Natural killer cell treated with Interleukin-12 subunit alpha and Interleukin-12 subunit beta and Interleukin-15 and Interleukin-18, amount 100 ng/mL, for 72 hours (primary cell): ENCODE data around the gene CASP6. TPM values are rescaled to one million over a fixed set of nuclear protein-coding genes. Genes with fewer than 3 reads are reported as not detected.

ENCODE experiments used
- ATAC-seq, 2 donors: fragments of 150-1000 bp; cut with Tn5 transposase in 1 of 2; sonication (Bioruptor Pico), chemical (Tn5 transposase) in 1 of 2; 2 replicates each; pipeline ENCODE4 v1.10.0; 2021
- DNase-seq: peaks from one replicate; pipeline ENCODE4 v3.0.0; 2022; ENCODE audit warnings: low spot score
- H3K27ac Mint-ChIP-seq, 2 donors: 1 replicate in 1 of 2; 2 replicates in 1 of 2; pipeline ENCODE4 v1.8.0; 2022; ENCODE audit warnings: mixed read lengths in 2 of 2, mild to moderate bottlenecking in 1 of 2, moderate library complexity in 1 of 2
- H3K27me3 Mint-ChIP-seq, 2 donors: 1 replicate in 1 of 2; 2 replicates in 1 of 2; pipeline ENCODE4 v1.8.0; 2022; ENCODE audit warnings: mixed read lengths in 2 of 2
- H3K36me3 Mint-ChIP-seq: one replicate; pipeline ENCODE4 v1.8.0; 2022; ENCODE audit warnings: mixed read lengths
- H3K4me1 Mint-ChIP-seq, 2 donors: 1 replicate in 1 of 2; 2 replicates in 1 of 2; pipeline ENCODE4 v1.8.0; 2022; ENCODE audit warnings: low read depth in 2 of 2, mixed read lengths in 2 of 2, mild to moderate bottlenecking in 1 of 2
- H3K4me3 Mint-ChIP-seq: one replicate; pipeline ENCODE4 v1.8.0; 2022; ENCODE audit warnings: mixed read lengths
- H3K9me3 Mint-ChIP-seq: 2 replicates; pipeline ENCODE4 v1.8.0; 2022; ENCODE audit warnings: mixed read lengths
- total RNA-seq, 2 donors: library from RNA; stranded (reverse); gene quantifications; one replicate each; pipeline ENCODE4 v1.2.3, GENCODE V29; 2022

Gene CASP6
- 1 to 10 TPM; 5.3 to 7.4 TPM for total RNA-seq

DNA sequence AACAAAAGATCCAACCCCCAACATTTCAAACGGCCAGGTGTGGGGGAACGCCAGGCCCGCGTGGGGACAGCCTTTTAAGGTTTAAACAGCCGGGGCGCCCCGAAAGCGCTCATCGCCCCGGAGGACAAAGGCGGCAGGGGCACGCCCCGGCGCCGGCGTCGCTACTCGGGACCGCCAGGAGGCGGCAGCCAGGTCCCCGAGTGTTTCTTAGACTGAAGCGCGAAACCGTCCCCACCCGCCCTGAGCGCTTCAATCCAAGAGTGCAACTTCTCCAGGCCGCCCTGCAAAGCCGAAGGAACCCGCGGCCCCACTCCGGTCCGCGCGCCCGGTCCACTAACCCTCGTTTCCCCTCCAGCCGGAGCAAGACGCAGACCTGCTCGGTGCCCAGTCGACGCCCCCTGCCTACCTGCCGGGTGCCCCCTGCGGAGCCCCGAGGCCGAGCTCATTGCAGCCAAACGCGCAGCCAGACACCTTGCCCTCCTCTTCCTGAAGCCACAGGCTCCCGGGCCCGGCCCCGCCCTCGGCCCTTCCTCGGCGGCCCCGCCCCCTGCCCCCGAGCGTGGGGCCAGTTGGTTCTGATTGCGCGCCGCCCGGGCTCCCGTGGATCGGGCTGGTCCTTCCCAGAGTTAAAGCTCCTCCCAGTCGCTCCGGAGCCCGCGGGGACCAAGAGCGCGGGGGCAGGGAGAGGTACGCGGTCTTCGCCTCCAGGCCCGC, at the start of gene CASP6:
Gene CASP6, minus strand, starts transcription at position 496 of the 714 bp plus-strand sequence. Its CDS starts 50 bp downstream, at position 446.
- H3K4me1 Mint-ChIP-seq, result peaks cover 22 to 28% of the 10 kb centered on the region in 2 donors
- H3K4me3 Mint-ChIP-seq, result peak within 1 kb of the TSS; percentile 96
- H3K27ac Mint-ChIP-seq, result peak within 1 kb of the TSS; percentile 79 to 85
- ATAC-seq (peak; percentile 87 to 88), DNase-seq (peak; percentile 70)
- H3K27me3 Mint-ChIP-seq, result no peaks in the 10 kb centered on the region
- no peaks in the 10 kb centered on the region for H3K36me3 Mint-ChIP-seq
- no peaks in the 10 kb centered on the region for H3K9me3 Mint-ChIP-seq

DNA sequence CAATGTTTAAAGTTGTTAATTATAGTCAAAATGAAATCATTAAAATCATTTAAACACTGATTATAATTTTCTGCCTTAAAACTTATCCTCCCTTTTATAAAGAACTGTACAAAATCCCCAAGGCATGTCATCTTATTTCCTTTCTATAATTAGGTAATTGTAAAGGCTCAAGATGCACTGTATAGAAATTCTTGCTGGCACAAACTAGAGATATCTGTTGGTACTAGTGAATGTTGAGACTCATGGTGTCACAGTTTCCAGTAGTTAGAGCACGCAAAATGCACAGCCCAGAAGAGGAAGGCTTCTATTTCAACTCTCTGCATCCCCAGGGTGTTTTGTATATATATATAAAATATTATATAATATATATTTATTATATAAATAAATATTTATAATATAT, 49.3 kb upstream of the CASP6 start:
- Mint-ChIP-seq H3K9me3 (no peaks in the 10 kb centered on the region), H3K27me3 (peaks cover 12 to 13% of the 10 kb centered on the region in 2 donors), H3K27ac (no peak overlapping the region), H3K4me1 (no peaks in the 10 kb centered on the region), H3K36me3 (no peaks in the 10 kb centered on the region), H3K4me3 (no peak overlapping the region)
- DNase-seq (no peak), ATAC-seq (no peak)

DNA sequence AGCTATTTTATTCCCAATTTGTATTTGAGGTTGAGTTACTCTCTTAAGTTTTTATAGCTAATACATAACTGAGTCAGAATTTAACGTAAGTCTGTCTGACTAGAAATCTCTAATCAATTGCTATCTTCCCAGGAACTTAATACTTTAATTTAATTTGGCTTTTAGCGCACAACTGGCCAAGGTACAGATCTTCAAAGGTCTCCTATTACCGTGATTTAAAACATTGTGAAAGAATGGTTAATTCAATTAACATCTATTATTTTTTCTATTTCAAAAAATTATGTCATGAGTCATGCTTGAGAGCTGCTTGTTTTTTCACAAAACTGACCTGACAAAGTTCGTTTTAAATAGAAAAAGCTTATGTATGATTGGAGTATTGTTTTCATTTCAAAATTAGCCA, 48.6 kb upstream of the CASP6 start:
- H3K9me3 Mint-ChIP-seq, result no peaks in the 10 kb centered on the region
- peaks cover 12 to 13% of the 10 kb centered on the region in 2 donors for H3K27me3 Mint-ChIP-seq
- H3K4me1 Mint-ChIP-seq, result no peaks in the 10 kb centered on the region
- no peak overlapping the region for H3K4me3 Mint-ChIP-seq
- no peak for DNase-seq
- no peak overlapping the region for H3K27ac Mint-ChIP-seq
- ATAC-seq, result no peak
- no peaks in the 10 kb centered on the region for H3K36me3 Mint-ChIP-seq

DNA sequence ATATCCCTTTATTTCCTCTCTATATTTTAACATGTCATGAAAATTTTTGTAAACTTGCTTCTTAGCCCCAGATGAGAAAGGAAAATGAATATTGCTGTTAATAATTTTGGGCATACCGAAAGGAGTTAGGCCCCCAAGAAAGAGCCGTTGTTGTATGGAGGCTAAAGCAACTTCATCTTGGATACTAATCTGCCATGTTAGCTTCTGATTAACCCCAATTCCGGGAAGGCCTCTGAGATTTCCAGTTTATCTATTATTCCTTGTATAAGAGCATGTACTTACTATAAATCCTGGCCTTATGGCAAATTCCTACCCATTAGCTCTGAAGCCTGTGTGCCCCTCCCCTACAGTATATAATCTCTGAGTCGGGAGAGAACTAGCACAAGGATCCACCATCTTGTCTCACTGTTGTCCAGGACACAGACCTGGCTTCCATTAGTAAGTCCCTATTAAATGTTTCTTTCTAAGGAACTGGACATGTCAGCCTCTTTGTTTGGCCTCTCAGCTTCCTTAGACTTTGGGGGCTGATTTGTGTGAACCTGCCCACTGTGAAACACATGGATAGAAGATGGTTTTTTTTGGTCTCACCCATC, 47.5 kb upstream of the CASP6 start:
- Mint-ChIP-seq H3K36me3 (no peaks in the 10 kb centered on the region), H3K4me3 (no peak overlapping the region), H3K27me3 (peaks cover 2 to 10% of the 10 kb centered on the region in 2 donors), H3K27ac (no peak overlapping the region), H3K9me3 (no peaks in the 10 kb centered on the region), H3K4me1 (no peaks in the 10 kb centered on the region)
- DNase-seq, result no peak
- ATAC-seq, result no peak

DNA sequence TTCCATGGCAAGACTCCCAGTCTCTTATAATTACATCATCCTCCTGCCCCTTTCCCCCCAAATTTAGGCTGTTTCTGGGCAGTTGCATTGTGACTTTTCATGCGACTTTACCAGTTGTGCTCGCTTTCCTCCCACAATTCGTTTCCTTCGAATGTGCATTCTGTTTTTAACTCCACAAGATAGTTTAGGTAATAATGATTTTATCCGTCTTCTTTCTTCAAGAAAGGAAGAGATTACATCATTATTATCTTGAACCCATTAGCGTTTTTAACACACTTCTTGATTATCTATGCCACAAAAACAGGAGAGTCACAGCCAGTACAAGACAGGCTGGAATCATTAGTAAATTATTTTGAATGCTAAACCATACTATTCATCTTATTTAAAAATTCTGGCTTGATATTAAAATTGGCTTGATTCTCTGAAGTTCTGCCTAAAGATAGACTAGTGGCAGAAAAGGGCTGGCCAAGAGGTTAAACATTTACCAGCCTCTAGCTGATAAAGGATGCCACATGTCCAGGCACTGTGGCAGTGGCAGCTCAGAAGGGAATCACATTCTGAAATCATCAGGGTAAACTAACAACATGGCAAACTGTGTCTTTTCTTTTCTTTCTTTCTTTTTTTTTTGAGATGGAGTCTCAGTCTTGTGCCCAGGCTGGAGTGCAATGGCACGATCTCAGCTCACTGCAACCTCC, 46.3 kb upstream of the CASP6 start:
- Mint-ChIP-seq H3K9me3 (no peaks in the 10 kb centered on the region), H3K4me3 (no peak overlapping the region), H3K27me3 (peaks cover 0 to 7% of the 10 kb centered on the region in 2 donors), H3K4me1 (no peaks in the 10 kb centered on the region), H3K36me3 (no peaks in the 10 kb centered on the region), H3K27ac (no peak overlapping the region)
- no peak for DNase-seq
- no peak for ATAC-seq

DNA sequence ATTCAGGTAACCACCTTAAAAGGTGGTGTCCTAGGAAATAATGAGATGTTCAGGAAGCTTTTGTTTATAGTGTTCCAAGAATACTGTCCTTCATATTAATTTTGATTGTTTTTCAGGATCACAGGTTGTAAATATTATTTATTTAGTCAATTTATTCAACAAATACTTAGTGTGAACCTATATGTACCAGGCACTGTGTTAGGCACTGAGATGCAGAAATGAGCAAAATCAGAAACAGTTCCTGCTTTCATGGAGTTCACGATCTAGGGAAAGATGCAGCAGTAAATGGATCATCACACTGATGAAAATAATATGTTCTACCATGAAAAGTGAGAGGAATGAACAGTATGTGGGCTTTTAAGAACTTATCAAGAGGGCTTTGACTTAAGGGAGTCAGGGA, 44.9 kb upstream of the CASP6 start:
- no peaks in the 10 kb centered on the region for H3K4me1 Mint-ChIP-seq
- no peaks in the 10 kb centered on the region for H3K9me3 Mint-ChIP-seq
- H3K27ac Mint-ChIP-seq, result no peak overlapping the region
- no peaks in the 10 kb centered on the region for H3K36me3 Mint-ChIP-seq
- DNase-seq, result no peak
- H3K27me3 Mint-ChIP-seq, result peaks cover 0 to 7% of the 10 kb centered on the region in 2 donors
- no peak overlapping the region for H3K4me3 Mint-ChIP-seq
- no peak for ATAC-seq

DNA sequence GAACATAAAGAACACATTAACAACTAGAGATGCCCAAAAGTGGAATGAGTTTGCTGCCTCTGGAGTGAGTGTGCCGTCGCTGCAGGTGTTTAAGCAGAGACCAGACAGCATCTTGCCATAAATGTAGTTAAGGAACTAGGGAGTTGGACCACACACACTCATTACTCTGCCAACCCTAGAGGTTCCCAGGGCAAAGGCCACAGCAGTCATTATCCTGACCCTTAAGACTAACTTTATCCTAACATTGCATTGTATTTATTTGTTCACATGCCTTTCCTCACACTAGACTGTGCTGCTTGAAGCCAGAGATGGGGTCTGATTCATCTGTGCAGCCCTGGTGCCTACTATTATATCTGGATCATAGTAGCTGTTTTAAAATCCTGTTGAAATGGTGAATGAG, 43.5 kb upstream of the CASP6 start:
- Mint-ChIP-seq H3K27me3 (peaks cover 0 to 7% of the 10 kb centered on the region in 2 donors), H3K4me3 (no peak overlapping the region), H3K27ac (no peak overlapping the region), H3K4me1 (no peaks in the 10 kb centered on the region), H3K9me3 (no peaks in the 10 kb centered on the region), H3K36me3 (no peaks in the 10 kb centered on the region)
- DNase-seq, result no peak
- ATAC-seq, result no peak

DNA sequence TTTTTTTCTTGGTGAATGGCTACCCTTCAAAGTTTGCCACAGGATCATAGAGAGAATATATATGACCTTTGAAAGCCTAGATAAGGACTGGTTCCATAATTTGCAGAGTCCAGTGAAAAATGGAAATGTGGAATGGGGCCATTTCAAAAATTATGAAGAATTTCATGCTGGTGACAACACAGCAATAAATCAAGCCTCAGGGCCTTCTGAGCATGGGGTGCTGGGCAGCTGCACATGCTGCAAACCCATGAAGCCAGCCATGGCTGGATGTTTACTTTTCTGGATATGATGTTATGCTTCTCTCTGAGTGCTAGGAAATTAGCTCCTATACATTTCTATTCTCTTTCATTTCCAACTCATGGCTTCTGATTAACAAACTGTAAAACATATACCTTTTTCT, 42.6 kb upstream of the CASP6 start:
- ATAC-seq (no peak), DNase-seq (no peak)
- peaks cover 0 to 7% of the 10 kb centered on the region in 2 donors for H3K27me3 Mint-ChIP-seq
- no peaks in the 10 kb centered on the region for H3K4me1 Mint-ChIP-seq
- no peak overlapping the region for H3K4me3 Mint-ChIP-seq
- H3K36me3 Mint-ChIP-seq, result no peaks in the 10 kb centered on the region
- no peaks in the 10 kb centered on the region for H3K9me3 Mint-ChIP-seq
- no peak overlapping the region for H3K27ac Mint-ChIP-seq

DNA sequence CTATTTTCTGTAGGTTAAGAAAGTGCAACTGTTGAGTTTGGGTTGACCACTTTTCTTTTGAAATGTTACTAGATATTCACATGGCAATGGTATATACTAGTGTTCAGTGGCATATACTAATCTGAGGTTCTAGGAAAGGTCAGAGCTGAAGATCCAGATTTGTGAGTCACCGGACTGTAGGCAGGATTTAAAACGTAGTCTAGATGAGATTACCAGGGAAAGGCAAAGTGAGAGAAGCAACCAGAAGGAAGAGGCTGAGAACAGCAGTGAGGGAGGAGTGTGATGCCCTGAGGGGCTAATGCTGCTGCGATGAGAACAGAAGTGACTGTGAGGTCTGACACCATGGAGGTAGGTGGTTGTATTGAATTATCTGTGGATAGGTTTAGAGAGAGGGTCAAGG, 36.3 kb upstream of the CASP6 start:
- H3K4me3 Mint-ChIP-seq, result no peak overlapping the region
- H3K27ac Mint-ChIP-seq, result no peak overlapping the region
- H3K36me3 Mint-ChIP-seq, result no peaks in the 10 kb centered on the region
- H3K9me3 Mint-ChIP-seq, result no peaks in the 10 kb centered on the region
- H3K4me1 Mint-ChIP-seq, result no peaks in the 10 kb centered on the region
- DNase-seq (no peak), ATAC-seq (no peak)
- H3K27me3 Mint-ChIP-seq, result peaks cover 17 to 25% of the 10 kb centered on the region in 2 donors

DNA sequence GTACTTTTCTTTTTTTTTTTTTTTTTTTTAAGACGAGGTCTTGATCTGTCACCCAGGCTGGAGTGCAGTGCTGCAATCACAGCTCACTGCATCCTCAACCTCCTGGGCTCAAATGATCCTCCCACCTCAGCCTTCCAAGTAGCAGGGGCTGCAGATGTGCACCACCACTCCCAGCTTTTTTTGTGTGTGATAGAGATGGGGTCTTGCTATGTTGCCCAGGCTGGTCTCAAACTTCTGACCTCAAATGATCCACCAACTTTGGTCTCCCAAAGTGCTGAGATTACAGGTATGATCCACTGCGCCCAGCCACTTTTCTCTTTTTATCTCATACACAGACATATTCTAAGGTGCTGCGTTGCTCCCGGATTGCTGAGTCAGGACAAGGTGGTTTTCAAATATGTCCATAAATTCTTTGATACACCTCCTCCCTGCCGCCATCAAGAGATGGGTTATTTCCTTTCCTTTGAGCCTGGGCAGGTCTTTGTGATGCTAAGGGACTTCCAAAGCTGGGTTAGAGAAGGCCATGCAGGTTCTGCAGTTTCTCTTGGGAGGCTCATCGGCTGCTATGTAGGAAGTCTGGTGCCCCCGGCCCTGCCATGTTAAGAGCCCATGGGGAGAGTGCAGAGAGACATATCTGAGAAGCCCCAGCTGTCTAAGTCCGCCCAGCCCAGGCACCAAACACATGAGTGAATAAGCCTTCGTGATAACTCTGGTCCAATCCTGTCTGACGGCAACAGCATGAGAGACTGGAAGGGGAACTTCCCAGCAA, 35.0 kb upstream of the CASP6 start:
- DNase-seq, result no peak
- Mint-ChIP-seq H3K9me3 (no peaks in the 10 kb centered on the region), H3K4me3 (no peak overlapping the region), H3K36me3 (no peaks in the 10 kb centered on the region), H3K27me3 (peaks cover 22 to 25% of the 10 kb centered on the region in 2 donors), H3K4me1 (no peaks in the 10 kb centered on the region), H3K27ac (no peak overlapping the region)
- no peak for ATAC-seq

DNA sequence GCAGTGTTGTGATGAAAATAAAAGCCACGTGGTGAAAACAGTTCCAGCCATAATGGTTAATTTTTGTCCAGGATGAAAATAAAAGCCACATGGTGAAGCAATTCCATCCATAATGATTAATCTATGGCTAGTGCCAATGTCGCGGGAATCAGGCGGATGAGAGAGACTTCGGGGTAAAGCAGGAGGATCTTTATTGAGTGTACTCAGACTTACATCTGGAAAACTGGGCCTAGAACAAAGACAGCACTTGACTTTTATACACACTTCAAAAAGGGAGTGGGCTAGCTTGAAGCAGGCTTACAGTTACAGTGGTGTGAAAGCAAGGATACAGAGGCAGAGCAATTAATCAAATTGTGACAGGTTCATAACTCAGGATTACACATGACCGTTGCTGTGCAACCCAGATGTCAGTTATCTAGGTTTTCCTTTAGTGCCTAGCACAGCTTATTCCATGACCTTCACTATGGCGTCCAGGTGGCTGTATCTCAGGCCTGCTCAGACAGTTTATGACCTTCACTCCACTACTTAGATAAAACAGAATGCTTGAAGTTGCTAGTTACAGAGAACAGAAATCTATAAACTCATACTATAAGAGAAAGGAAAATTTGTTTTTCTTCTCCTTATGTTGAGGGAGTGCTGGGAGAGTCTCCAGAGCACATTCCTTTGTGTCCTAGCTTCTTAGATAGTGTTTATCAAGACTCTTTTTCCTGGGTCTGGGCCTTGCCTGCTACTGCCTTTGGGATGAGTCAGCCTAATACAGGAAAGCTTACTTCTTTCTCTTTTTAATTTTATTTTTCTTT, 32.5 kb upstream of the CASP6 start:
- Mint-ChIP-seq H3K27me3 (peaks cover 24 to 25% of the 10 kb centered on the region in 2 donors), H3K9me3 (no peaks in the 10 kb centered on the region), H3K36me3 (no peaks in the 10 kb centered on the region), H3K4me1 (no peaks in the 10 kb centered on the region), H3K4me3 (no peak overlapping the region), H3K27ac (no peak overlapping the region)
- DNase-seq (no peak), ATAC-seq (no peak)

DNA sequence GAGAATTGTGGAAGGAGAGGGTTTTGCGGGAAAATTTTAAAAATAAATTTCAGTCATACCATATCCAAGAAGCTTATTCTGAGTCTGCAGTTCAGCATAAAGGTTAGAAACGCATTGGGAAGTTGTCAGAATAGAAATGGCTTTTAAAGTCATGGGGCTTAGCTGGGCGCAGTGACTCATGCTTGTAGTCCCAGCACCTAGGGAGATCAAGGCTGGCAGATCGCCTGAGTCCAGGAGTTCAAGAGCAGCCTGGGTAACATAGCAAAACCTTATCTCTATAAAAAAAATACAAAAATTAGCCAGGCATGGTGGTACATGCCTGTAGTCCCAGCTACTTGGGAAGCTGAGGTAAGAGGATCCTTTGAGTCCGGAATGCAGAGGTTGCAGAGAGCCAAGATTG, 30.5 kb upstream of the CASP6 start:
- no peak overlapping the region for H3K27ac Mint-ChIP-seq
- peaks cover 0 to 2% of the 10 kb centered on the region in 2 donors for H3K4me1 Mint-ChIP-seq
- H3K9me3 Mint-ChIP-seq, result no peaks in the 10 kb centered on the region
- H3K4me3 Mint-ChIP-seq, result no peak overlapping the region
- H3K36me3 Mint-ChIP-seq, result no peaks in the 10 kb centered on the region
- peaks cover 12 to 15% of the 10 kb centered on the region in 2 donors for H3K27me3 Mint-ChIP-seq
- ATAC-seq (no peak), DNase-seq (no peak)
